HG03469 (cell line): ENCODE measurements around the gene C11orf21.

Source experiments
- ATAC-seq: cut with Tn5 transposase; IDR thresholded peaks from one replicate; pipeline ENCODE4 v1.9.1; 2021; ENCODE audit warnings: mild to moderate bottlenecking, moderate library complexity, moderate number of reproducible peaks; ENCODE audit not compliant: unreplicated experiment

C11orf21 gene

DNA sequence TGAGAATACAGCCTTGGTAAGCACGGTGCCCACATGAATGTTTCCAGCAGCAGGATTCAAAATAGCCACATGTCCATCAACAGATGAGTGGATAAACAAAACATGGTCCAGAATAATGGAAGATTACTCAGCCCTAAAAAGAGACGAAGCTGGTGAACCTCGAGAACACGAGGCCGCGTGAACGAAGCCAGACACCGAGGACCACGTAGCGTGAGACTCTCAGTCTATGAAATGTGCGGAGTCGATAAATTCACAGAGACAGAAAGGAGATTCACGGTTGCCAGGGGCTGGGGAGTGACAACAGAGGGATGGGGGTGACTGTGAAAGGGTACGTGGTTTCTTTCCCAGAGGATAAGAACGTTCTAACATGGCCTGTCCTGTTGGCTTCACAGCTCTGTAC, 28.4 kb downstream of the C11orf21 start:
- no peak for ATAC-seq

GRCh38 chr11:2272946-2273280, 28.8 kb downstream of the C11orf21 start:
- ATAC-seq: no peak

DNA sequence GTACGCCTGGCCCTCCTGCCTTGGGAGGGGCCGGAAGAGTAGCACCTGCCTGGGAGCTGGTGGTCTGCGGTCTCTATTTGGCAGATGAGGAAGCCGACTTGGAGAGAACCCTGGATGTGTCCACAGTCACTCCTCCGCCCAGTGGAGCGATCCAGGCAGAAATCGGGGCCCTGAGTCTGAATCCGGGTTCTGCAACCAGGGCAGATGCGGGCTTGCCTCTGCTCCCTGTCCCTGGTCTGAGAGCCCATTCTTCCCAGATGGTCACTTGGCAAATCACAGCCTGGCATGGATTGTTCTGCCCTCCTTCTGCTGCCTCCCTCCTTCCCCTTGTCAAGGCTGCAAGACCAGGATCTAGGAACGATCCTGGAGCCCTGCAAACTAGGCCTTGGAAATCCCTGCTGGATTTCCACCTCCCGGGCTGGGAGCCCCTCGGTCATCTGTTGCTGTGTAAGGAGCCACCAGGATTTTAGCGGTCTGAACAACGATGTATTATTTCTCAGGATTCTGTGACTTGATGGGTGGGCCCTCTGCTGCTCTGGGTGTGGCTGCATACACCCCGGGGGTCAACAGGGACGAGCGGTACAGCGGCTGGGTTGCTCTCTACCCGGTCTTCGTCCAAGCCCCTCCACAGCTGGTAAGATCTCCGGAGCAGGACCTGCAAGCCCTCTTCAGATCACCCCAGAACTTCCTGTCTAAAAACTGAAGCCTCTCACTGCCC, 29.3 kb downstream of the C11orf21 start:
- no peak for ATAC-seq

- no peak for ATAC-seq
Measured at GRCh38 chr11:2271327-2272227, 30.1 kb downstream of the C11orf21 start.

- no peak for ATAC-seq
Measured at GRCh38 chr11:2271077-2271326, 30.7 kb downstream of the C11orf21 start.

- ATAC-seq: no peak
Measured at GRCh38 chr11:2270322-2271076, 31.2 kb downstream of the C11orf21 start, which contains the start of gene ASCL2. Gene ASCL2, minus strand, starts transcription at chr11:2270588. Its CDS starts 256 bp downstream, at chr11:2270332.

GRCh38 chr11:2269601-2270321, 32.0 kb downstream of the C11orf21 start:
- ATAC-seq: no peak

- ATAC-seq: no peak
Measured at GRCh38 chr11:2268729-2269600, 32.8 kb downstream of the C11orf21 start.

DNA sequence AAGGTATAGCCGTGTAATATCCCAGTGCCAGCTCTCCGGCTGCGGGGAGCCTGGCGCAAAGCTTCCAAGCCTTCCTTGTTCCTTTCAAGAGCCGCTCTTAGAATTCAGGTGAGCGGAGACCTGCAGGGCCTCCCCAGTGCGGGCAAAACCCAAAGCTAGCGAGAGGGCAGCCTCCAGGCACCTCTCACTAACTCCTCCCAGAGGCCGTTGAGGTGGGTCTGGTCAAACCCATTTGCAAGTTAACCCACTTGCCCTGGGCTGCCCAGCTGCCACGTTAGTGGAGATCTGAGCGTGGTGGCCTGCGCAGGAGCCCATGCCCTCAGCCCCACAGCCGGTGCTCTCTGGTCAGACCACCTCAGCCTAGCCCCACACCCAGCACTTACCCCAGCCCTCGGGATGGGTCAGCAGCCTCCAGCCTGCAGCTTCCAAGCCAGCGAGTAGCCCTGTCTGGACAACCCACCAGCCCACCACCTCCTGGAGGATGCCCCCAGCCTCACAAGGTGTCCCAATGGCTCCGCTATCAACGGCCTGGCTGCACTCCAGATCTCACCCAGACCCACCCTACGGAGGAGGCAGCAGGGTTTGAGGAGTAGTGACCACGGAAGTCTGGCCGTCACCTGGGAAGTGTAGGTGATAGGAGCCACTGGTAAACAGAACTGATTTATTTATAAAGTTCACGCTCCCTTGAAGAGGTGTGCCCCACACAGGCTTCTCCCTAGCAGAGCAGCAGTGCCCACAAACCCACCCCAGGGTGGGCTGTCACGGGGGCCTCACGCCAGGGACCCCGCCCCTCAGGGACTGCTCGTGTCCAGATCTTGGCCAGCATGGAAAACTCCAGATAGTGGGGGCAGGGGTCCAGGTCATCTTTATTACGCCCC, 33.6 kb downstream of the C11orf21 start:
- no peak for ATAC-seq

DNA sequence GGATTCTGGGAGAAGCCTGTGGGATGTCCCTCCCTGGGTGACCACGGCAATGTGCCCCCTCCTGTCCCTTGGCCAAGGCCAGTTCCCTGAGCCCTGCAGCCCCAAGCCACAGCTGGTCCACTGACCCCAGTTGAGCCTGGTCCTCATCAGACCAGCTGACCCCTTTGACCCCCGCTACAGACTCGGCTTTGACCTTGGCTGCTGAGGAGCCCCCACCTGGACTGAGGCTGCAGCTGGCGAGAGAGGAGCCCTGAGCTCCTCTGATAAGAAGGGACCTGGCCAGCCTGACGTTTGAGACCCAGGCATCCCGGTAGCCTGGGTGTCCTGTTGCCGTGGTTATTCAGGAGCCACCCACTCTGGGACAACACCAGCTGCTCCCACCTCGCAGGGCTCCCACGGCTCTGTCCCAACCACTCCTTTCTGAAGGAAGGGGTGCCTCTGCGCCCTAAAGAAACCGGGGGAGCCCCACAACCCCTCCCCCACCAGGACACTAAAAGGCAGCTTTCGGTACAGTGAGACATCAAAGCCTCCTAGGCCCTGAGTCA, 34.3 kb downstream of the C11orf21 start:
- no peak for ATAC-seq

GRCh38 chr11:2266586-2267305, 35.0 kb downstream of the C11orf21 start:
- ATAC-seq: no peak

- no peak for ATAC-seq
Measured at GRCh38 chr11:2265854-2266585, 35.7 kb downstream of the C11orf21 start.

GRCh38 chr11:2265396-2265795, 36.3 kb downstream of the C11orf21 start:
- ATAC-seq: no peak

GRCh38 chr11:2264366-2265053, 37.2 kb downstream of the C11orf21 start:
- ATAC-seq: no peak

DNA sequence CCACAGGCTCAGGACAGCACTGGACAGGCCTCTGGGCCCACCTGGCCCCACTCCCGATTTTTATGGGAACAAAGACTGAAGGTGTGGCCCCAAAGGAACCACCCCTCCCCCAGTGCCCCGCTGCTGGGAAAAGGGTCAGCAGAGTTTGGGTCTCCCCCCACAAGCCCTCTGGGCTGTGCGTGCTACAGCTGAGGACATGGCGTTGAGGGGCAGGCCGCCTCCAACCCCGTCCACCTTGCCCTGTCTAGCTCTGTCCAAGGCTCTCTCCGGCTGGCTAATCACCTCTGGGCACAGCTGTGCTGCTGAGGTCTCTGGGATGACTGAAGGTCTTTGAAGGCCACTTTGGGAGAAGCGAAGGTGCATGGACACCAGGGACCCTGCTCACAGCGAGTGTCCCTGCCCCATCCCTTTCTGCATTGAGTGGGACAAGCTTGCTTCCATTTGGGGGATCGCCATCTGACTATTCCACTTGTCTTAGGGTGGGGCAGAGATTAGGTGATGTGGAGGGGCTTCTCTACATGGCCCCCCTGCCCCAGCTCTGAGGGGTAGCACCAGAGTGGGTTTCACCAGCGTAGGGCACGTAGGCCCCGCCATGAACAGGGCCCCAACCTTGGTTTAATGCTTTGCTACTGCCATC, 37.9 kb downstream of the C11orf21 start:
- no peak for ATAC-seq

DNA sequence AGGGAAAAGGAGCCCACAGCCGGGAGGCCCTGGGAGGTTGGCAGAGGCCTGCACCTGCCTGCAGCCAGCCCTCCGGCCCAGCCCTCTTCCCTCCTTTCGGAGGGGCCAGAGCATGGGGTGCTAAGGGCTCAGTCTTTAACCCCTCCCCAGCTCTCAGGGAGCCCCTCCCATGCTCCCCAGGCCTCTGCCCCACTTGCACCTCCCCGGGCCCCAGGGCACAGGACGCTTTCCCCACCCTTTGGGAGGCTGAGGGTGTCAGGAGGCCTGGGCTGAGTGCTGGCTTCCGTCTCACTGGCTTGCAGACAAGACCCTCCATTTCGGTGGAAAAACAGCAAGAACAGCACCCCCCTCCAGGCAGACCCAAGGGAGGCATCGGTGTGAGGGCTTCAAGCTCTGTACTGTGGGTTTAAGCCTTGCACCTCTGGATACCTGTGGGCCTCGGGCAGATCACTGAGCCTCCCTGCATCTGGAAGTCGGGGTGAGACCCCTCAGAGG, 38.6 kb downstream of the C11orf21 start:
- no peak for ATAC-seq
